IMR-90 (cell line): Measurements from ENCODE around the gene TBC1D4. TPM values are rescaled to one million over a fixed set of nuclear protein-coding genes. Genes with fewer than 3 reads are reported as not detected.

ENCODE experiments used
- ATAC-seq: fragments of 200-7000 bp; cut with Tn5 transposase; 2 replicates; pipeline ENCODE4 v1.9.1; 2020; ENCODE audit warnings: low read depth, mild to moderate bottlenecking, moderate library complexity
- BruUV-seq: library from RNA; stranded (reverse); fragments of 400-500 nt; replicated peaks from 2 replicates; lab custom pipeline; 2021; lab: Mats Ljungman, UMichigan
- CTCF ChIA-PET: fragments of 300-600 bp; formaldehyde crosslinking; extraction: SDS; loops from one replicate; lab custom pipeline; 2021; ENCODE audit warnings: antibody characterized with exemption; lab: Yijun Ruan, JAX
- POLR2A ChIA-PET: fragments of 300-600 bp; sonication (Branson Sonifier 250); formaldehyde crosslinking; loops from one replicate; lab custom pipeline; 2022; ENCODE audit warnings: antibody characterized with exemption; ENCODE audit not compliant: unreplicated experiment; lab: Charles Lee
- DNase-seq: peaks from one replicate; pipeline ENCODE4 v3.0.0; 2013
- H2AFZ ChIP-seq: replicated peaks from 2 replicates; pipeline ENCODE3; 2013; ENCODE audit warnings: low read length, mild to moderate bottlenecking; ENCODE audit not compliant: poor library complexity
- H2AK5ac ChIP-seq: 2 replicates; pipeline ENCODE4 v1.6.1; 2013; ENCODE audit warnings: low read depth, low read length, inconsistent platforms
- H2AK9ac ChIP-seq: replicated peaks from 2 replicates; pipeline ENCODE3; 2013; ENCODE audit warnings: mild to moderate bottlenecking, low read depth, low read length, moderate library complexity; ENCODE audit not compliant: poor library complexity
- H2BK120ac ChIP-seq: 2 replicates; pipeline ENCODE4 v1.6.1; 2013; ENCODE audit warnings: low read depth, low read length, inconsistent platforms
- H2BK15ac ChIP-seq: 3 replicates; pipeline ENCODE4 v1.6.1; 2013; ENCODE audit warnings: low read depth, low read length, inconsistent platforms
- H2BK20ac ChIP-seq: 2 replicates; pipeline ENCODE4 v1.6.1; 2013; ENCODE audit warnings: low read depth, mild to moderate bottlenecking, inconsistent platforms, low read length, moderate library complexity
- H2BK5ac ChIP-seq: 2 replicates; pipeline ENCODE4 v1.6.1; 2013; ENCODE audit warnings: mild to moderate bottlenecking, low read depth, low read length, inconsistent platforms; ENCODE audit not compliant: poor library complexity, severe bottlenecking
- H3K14ac ChIP-seq: replicated peaks from 2 replicates; pipeline ENCODE4 v1.6.1; 2013; ENCODE audit warnings: low read depth, low read length, inconsistent platforms
- H3K18ac ChIP-seq: 2 replicates; pipeline ENCODE4 v1.6.1; 2013; ENCODE audit warnings: low read depth, low read length, control low read depth
- H3K23ac ChIP-seq: 2 replicates; pipeline ENCODE4 v1.6.1; 2013; ENCODE audit warnings: low read depth, low read length, inconsistent platforms
- H3K27ac ChIP-seq: 2 replicates; pipeline ENCODE4 v1.5.1; 2013; ENCODE audit warnings: mild to moderate bottlenecking, control low read depth, low read length; ENCODE audit not compliant: insufficient read depth
- H3K27me3 ChIP-seq: 2 replicates; pipeline ENCODE4 v1.6.1; 2013; ENCODE audit warnings: low read length; ENCODE audit not compliant: control insufficient read depth, insufficient read depth
- H3K36me3 ChIP-seq: 2 replicates; pipeline ENCODE4 v1.6.1; 2013; ENCODE audit warnings: low read length, mixed read lengths; ENCODE audit not compliant: control insufficient read depth, insufficient read depth
- H3K4ac ChIP-seq: 2 replicates; pipeline ENCODE4 v1.6.1; 2013; ENCODE audit warnings: low read depth, low read length, inconsistent platforms
- H3K4me1 ChIP-seq: 2 replicates; pipeline ENCODE4 v1.6.1; 2013; ENCODE audit warnings: low read length, mixed read lengths; ENCODE audit not compliant: control insufficient read depth, insufficient read depth
- H3K4me2 ChIP-seq: 2 replicates; pipeline ENCODE4 v1.6.1; 2013; ENCODE audit warnings: low read depth, mild to moderate bottlenecking, control low read depth, low read length, moderate library complexity
- H3K4me3 ChIP-seq: 2 replicates; pipeline ENCODE4 v1.5.1; 2013; ENCODE audit warnings: low read depth, mild to moderate bottlenecking, control low read depth, low read length, moderate library complexity; ENCODE audit not compliant: insufficient read depth
- H3K56ac ChIP-seq: 2 replicates; pipeline ENCODE4 v1.6.1; 2013; ENCODE audit warnings: low read length, inconsistent platforms; ENCODE audit not compliant: insufficient read depth; ENCODE audit errors: extremely low read depth
- H3K79me1 ChIP-seq, 2 experiments: 2 replicates each; pipeline ENCODE4 v1.6.1; 2013; ENCODE audit warnings: low read length in 2 of 2, inconsistent platforms in 1 of 2, low read depth in 1 of 2
- H3K9ac ChIP-seq: 2 replicates; pipeline ENCODE4 v1.6.1; 2013; ENCODE audit warnings: low read depth, low read length, control low read depth
- H3K9me1 ChIP-seq: 2 replicates; pipeline ENCODE4 v1.6.1; 2013; ENCODE audit warnings: low read length, inconsistent platforms; ENCODE audit not compliant: insufficient read depth
- H3K9me3 ChIP-seq: 2 replicates; pipeline ENCODE4 v1.6.1; 2013; ENCODE audit warnings: low read length; ENCODE audit not compliant: control insufficient read depth, insufficient read depth
- H4K20me1 ChIP-seq: 2 replicates; pipeline ENCODE4 v1.6.1; 2013; ENCODE audit warnings: low read length, inconsistent platforms; ENCODE audit not compliant: insufficient read depth
- H4K5ac ChIP-seq: 2 replicates; pipeline ENCODE4 v1.6.1; 2013; ENCODE audit warnings: mild to moderate bottlenecking, low read depth, low read length, control low read depth
- H4K8ac ChIP-seq, 2 experiments: 2 replicates each; pipeline ENCODE4 v1.6.1; 2013; ENCODE audit warnings: low read depth in 2 of 2, low read length in 2 of 2, control low read depth in 1 of 2, inconsistent platforms in 1 of 2
- H4K91ac ChIP-seq: 2 replicates; pipeline ENCODE4 v1.6.1; 2013; ENCODE audit warnings: low read depth, low read length, inconsistent platforms; ENCODE audit not compliant: insufficient read depth
- BHLHE40 ChIP-seq: fragments of 150-350 bp; IDR thresholded peaks from 2 replicates; pipeline ENCODE4 v1.6.1; 2016; ENCODE audit warnings: mild to moderate bottlenecking, low read depth, low read length
- CEBPB ChIP-seq: IDR thresholded peaks from 2 replicates; pipeline ENCODE4 v1.6.1; 2012; ENCODE audit warnings: low read depth, low read length, improper control_type of control experiment
- CHD1 ChIP-seq: IDR thresholded peaks from 2 replicates; pipeline ENCODE4 v1.6.1; 2012; ENCODE audit warnings: low read depth, low read length, improper control_type of control experiment
- FOS ChIP-seq: fragments of 150-350 bp; IDR thresholded peaks from 2 replicates; pipeline ENCODE4 v1.6.1; 2016; ENCODE audit warnings: low read depth, low read length
- MAFK ChIP-seq: IDR thresholded peaks from 2 replicates; pipeline ENCODE4 v1.6.1; 2012; ENCODE audit warnings: low read depth, low read length, improper control_type of control experiment
- MAZ ChIP-seq: IDR thresholded peaks from 2 replicates; pipeline ENCODE4 v1.6.1; 2012; ENCODE audit warnings: low read depth, mild to moderate bottlenecking, low read length, improper control_type of control experiment, moderate library complexity, borderline replicate concordance
- MXI1 ChIP-seq: IDR thresholded peaks from 2 replicates; pipeline ENCODE4 v1.6.1; 2012; ENCODE audit warnings: low read depth, mild to moderate bottlenecking, low read length, moderate library complexity, borderline replicate concordance
- NFE2L2 ChIP-seq: fragments of 150-350 bp; IDR thresholded peaks from 2 replicates; pipeline ENCODE4 v1.6.1; 2016; ENCODE audit warnings: low read depth, mild to moderate bottlenecking, low read length
- POLR2A ChIP-seq: IDR thresholded peaks from 2 replicates; pipeline ENCODE4 v1.6.1; 2012; ENCODE audit warnings: mild to moderate bottlenecking, low read depth, low read length
- SMC3 ChIP-seq: fragments of 150-350 bp; IDR thresholded peaks from 2 replicates; pipeline ENCODE4 v1.6.1; 2016; ENCODE audit warnings: low read depth, mild to moderate bottlenecking, antibody characterized with exemption, low read length, moderate library complexity
- USF2 ChIP-seq: fragments of 150-350 bp; IDR thresholded peaks from 2 replicates; pipeline ENCODE4 v1.6.1; 2017; ENCODE audit warnings: mild to moderate bottlenecking, antibody characterized with exemption, low read length, low read depth
- WGBS, 2 experiments: methylation state at CpG; one replicate each; pipeline versions ENCODE4 v1.1.5 to v1.1.7; 2013; ENCODE audit warnings: missing lambda C conversion rate in 2 of 2; ENCODE audit not compliant: insufficient read length in 1 of 2; ENCODE audit errors: extremely low coverage in 2 of 2; 5-methylcytosine and 5-hydroxymethylcytosine counted together
- dilution Hi-C: fragments of 300-500 bp; cut with HindIII; formaldehyde crosslinking; loops from one replicate; pipeline ENCODE4 v1.14.3; 2018; ENCODE audit warnings: low sequenced_read_pairs; ENCODE audit not compliant: unreplicated experiment
- in situ Hi-C: fragments of 300-500 bp; cut with MboI; formaldehyde crosslinking; loops from 3 replicates; pipeline ENCODE4 v1.14.3; 2019; ENCODE audit warnings: low sequenced_read_pairs, inconsistent platforms, mixed read lengths
- intact Hi-C: fragments of 100-400 bp; cut with micrococcal nuclease; formaldehyde crosslinking; loops from 2 replicates; pipeline ENCODE4 v1.10.0; 2022
- polyA plus RNA-seq, 3 experiments: library from polyadenylated mRNA; depleted of rRNA; stranded (reverse); fragments of >200 nt; gene quantifications; 2 replicates each; pipeline ENCODE4 v1.2.3, GENCODE V29; 2012; ENCODE audit warnings: low replicate concordance in 1 of 3
- total RNA-seq: library from RNA; depleted of rRNA; stranded (reverse); fragments of >200 nt; gene quantifications from 2 replicates; pipeline ENCODE4 v1.2.3, GENCODE V29; 2012

The TBC1D4 gene
- total and polyA plus RNA-seq, 2 of the 4 experiments (the other 2 are of a cell fraction) = 7.5 to 22.8 TPM

GRCh38 chr13:75390229-75390628 is 91.7 kb downstream of the TBC1D4 start:
- no peak overlapping the region for H3K23ac ChIP-seq
- H2BK5ac ChIP-seq = no peak overlapping the region
- no peak overlapping the region for H2AK5ac ChIP-seq
- no peak overlapping the region for H3K27ac ChIP-seq
- H2BK20ac ChIP-seq = no peak overlapping the region
- H4K91ac ChIP-seq = no peak overlapping the region
- in situ Hi-C loops = no loop called here
- H3K56ac ChIP-seq = no peak overlapping the region
- H3K79me1 ChIP-seq = peaks cover 0 to 2% of the 10 kb centered on the region in 2 experiments; a peak in 2 of 4 replicates
- H4K8ac ChIP-seq = no peak overlapping the region
- H4K20me1 ChIP-seq = no peaks in the 10 kb centered on the region
- H3K27me3 ChIP-seq = no peaks in the 10 kb centered on the region
- ChIA-PET CTCF (no interaction called here), POLR2A (no interaction called here)
- ATAC-seq (no peak), DNase-seq (no peak)
- WGBS, 2 experiments = no CpG with 5 or more reads among the region's 5 CpGs
- H3K4me2 ChIP-seq = no peak overlapping the region
- no peak overlapping the region for H3K14ac ChIP-seq
- no peaks in the 10 kb centered on the region for H3K9me3 ChIP-seq
- TF ChIP-seq SMC3 (no peak), FOS (no peak), USF2 (no peak), MAZ (no peak), CHD1 (no peak), NFE2L2 (no peak), MAFK (no peak), MXI1 (no peak), BHLHE40 (no peak), CEBPB (no peak), POLR2A (no peak)
- H4K5ac ChIP-seq = no peak overlapping the region
- dilution Hi-C loops = no loop called here
- no peaks in the 10 kb centered on the region; the same call in 1 of the 2 replicates for H3K9me1 ChIP-seq
- H3K4ac ChIP-seq = no peak overlapping the region
- intact Hi-C loops = no loop called here
- no peak overlapping the region for H3K18ac ChIP-seq
- no TSS peak for BruUV-seq
- no peaks in the 10 kb centered on the region for H3K36me3 ChIP-seq
- H2BK120ac ChIP-seq = no peak overlapping the region
- H2BK15ac ChIP-seq = no peak overlapping the region
- no peak overlapping the region for H3K4me3 ChIP-seq
- H3K9ac ChIP-seq = no peak overlapping the region
- H2AK9ac ChIP-seq = no peak overlapping the region
- H3K4me1 ChIP-seq = peaks cover 2% of the 10 kb centered on the region; the same call in 1 of the 2 replicates
- no peak overlapping the region for H2AFZ ChIP-seq
